Femur (tissue), 1 donor: ENCODE results near the gene SPNS1.
"Not testable (repeated sequence)": the region's sequence is repeated elsewhere in the genome, so short reads cannot be mapped to it uniquely, and the experiment has no call there.

ENCODE experiments used
- DNase-seq: peaks from one replicate; pipeline ENCODE4 v3.0.0-alpha.2; 2017

Gene SPNS1

DNA sequence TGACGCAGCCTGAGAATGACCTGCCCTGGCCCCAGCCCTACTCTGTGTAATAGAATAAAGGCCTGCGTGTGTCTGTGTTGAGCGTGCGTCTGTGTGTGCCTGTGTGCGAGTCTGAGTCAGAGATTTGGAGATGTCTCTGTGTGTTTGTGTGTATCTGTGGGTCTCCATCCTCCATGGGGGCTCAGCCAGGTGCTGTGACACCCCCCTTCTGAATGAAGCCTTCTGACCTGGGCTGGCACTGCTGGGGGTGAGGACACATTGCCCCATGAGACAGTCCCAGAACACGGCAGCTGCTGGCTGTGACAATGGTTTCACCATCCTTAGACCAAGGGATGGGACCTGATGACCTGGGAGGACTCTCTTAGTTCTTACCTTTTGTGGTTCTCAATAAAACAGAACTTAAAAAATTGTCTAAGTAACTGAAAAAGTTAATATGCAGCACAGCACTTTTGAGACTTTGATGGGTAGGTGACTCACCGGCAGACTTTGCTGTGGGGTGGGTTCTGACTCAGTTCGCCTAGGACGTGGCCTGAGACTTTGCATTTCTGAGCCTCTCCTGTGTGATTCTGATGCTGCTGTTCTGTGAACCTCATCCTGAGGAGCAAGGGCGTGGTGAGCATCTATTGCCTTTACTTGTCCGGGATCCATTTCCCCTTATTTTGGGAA, 15.9 kb downstream of the SPNS1 start:
- no peak for DNase-seq

DNA sequence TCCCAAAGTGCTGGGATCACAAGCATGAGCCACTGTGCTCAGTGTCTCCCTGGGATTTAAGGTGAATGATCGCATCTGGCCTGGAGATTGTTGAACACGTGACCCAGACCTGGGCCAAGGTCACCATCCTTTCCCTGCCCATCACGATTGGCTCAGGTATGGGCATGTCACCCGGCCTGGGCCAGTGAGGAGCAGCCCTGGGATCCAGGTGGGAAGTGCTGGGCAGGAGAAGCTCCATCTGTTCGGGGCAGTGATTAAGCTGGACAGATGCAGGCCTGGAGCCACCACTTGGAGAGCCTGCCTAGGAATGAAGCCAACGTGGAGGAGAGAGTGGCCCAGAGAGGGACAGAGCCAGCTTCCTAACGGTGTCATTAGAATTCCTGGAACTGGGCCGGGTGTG, 17.1 kb downstream of the SPNS1 start:
- DNase-seq = no peak

DNA sequence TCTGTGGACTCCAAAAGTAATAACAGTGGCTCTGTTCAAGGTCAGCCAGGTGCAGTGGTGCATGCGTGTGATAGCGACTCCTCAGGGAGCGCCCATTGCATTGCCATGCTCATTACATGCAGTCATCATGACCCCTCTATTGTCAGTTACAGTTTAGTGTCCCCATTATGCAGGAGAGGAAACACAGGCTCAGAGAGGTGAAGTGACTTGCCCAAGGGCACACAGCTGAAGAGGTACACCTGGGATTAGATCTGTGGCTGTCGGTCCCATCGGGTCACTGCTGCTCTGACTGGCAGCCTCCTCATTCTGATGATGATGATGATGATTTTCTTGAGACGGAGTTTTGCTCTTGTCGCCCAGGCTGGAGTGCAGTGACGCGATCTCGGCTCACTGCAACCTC, 17.9 kb downstream of the SPNS1 start:
- no peak for DNase-seq

DNA sequence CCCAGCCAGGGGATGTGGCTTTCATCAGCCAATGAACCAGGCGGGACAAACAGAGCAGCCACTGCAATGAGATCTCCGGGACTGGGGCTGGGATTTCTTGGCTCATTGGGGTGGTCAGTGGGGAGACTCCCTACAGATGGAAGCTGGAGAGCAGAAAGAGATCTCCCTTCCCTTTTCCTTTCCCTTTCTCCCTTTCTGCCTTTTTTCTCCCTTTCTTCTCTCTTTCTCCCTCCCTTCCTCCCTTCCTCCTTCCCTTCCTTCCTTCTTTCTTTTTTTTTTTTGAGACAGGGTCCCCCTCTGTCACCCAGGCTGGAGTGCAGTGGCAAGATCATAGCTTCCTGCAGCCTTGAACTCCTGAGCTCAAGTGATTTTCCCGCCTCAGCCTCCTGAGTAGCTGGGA, 24.3 kb downstream of the SPNS1 start:
- no peak for DNase-seq

DNA sequence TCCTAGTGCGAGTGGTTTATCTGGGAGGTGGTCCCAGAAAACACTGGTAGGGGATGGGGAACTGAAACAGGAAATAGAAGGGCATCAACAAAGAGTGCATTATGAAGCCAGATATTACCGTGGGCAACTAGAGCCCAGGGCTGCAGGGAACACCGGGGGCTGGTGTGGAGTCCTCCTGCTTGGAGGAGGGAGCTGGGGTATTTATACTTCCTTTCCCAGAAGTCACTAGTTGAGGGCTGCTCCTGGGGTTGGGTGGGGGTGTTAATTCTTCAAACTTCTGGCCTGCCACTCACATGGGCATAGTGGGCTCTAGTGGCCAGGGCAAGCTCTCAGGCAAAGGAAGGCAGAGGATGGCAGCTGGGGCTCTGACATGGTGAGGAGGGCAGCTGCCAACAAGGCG, 25.0 kb downstream of the SPNS1 start:
- DNase-seq = no peak

DNA sequence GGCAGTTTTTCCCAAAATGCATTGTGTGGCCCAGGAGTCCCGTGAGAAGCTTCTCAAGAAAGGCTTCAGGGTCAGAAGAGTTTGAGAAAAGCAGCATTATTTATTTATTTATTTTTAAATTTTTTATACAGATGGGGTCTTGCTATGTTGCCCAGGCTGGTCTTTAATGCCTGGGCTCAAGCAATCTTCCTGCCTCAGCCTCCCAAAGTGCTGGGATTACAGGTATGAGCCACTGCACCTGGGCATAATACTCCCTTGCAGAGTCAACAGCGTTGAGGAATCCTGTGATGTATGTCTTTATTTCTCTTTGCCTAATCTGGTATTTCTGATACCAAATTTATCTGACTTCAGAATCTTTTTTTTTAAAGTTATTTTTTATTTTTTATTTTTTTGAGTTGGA, 25.4 kb downstream of the SPNS1 start:
- no peak for DNase-seq

DNA sequence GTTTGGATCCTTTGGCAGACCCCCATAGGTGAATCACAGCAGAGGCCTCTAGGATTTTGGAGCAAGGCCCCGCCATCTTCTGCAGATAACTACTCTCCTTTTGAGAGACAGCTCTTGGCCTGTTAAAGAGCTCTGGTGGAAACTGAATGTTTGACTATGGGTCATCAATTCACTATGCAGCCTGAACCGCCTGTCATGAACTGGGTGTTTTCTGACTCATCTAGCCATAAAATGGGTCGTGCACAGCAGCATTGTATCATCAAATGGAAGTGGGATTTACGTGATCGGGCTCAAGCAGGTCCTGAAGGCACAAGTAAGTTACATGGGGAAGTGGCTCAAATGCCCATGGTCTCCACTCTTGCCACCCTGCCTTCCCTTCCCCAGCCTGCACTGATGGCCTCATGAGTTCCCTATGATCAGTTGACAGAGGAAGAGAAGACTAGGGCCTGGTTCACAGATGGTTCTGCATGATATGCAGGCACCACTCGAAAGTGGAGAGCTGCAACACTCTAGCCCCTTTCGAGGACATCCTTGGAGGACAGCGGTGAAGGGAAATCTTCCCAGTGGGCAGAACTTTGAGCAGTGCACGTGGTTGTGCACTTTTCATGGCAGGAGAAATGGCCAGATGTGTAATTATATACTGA, 30.0 kb downstream of the SPNS1 start:
- DNase-seq = not testable (repeated sequence)

DNA sequence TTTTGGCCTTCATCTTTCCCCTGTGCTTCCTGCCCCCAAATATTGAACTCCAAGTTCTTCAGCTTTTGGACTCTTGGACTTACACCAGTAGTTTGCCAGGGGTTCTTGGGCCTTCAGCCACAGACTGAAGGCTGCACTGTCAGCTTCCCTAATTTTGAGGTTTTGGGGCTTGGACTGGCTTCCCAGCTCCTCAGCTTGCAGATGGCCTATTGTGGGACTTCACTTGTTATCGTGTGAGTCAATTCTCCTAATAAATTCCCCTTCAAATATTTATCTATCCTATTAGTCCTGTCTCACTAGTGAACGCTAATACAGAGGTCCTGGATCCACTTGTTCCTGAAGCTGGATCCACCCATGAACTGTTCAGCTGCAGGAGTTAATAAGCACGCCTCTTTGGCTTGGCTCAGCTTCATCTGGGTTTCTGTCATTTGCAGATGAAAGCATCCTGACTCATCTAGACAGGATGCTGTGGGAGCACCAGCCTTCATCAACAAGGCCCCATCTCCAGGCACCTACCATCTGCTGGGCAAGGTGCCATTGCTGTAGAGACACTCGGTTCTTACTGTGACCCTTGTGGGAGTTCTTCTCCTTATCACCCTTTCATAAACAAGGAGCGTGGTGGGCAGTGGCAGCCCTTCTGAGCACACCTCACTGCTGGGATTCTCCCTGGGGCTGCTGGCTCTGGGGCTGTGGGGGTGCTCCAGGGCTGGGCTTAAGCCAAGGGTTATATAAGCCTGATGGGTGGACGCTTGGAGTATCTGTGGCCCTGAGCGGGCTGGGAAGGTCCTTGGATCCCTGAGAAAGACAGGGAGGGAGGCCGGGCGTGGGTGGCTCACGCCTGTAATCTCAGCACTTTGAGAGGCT, 33.4 kb downstream of the SPNS1 start:
- DNase-seq = no peak

DNA sequence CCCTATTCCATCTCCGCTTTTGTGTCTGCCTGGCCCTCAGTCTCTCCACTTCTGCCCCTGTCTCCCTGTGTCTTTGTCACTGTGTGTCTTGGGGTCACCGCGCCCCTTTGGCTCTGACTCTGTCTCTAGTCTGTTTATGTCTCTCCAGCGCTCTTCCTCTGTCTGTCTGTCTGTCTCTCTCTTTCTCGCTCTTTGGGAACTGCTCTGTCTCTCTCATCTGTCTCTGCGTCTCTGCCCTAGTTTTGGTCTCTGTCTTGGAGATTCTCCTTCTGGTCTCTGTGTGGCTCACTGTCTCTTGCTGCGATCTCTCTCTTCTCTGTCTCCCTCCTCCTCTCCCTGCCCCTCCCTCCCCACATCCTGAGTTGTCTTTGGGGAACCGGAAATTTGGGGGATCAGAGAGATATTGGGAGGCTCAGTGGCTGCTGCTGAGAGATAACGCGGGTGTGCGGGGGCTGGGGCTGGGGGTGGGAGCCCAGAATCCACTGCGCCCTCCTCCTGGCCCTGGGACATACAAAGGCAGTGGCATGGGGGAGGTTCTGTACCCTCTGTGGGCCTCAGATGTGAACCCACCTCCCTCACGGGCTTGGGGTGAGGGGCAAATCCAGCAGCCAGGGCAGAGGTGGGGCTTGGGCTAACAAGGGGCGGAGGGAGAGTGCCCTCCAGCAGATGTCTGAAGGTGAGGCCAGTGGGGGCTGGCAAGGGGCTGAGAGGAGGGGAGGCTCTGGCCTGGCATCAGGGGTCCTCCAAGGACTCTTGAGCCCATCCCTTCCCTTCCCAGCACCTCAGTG, 34.7 kb downstream of the SPNS1 start:
- DNase-seq = peak; percentile 34

DNA sequence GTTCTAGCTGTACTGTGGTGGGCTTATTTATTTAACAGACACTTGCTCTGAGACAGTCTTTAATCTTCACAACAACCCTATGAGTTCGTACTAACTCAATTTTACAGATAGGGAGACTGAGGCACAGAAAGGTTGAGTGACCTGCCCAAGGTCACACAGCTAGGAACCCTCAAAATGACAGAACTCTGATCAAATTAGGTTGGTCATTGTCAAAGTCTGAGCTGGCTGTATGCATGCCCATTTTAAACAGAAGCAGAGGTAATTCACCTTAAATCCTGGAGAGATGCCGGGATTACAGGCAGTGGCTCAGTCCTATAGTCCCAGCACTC, 35.2 kb downstream of the SPNS1 start:
- DNase-seq = no peak

DNA sequence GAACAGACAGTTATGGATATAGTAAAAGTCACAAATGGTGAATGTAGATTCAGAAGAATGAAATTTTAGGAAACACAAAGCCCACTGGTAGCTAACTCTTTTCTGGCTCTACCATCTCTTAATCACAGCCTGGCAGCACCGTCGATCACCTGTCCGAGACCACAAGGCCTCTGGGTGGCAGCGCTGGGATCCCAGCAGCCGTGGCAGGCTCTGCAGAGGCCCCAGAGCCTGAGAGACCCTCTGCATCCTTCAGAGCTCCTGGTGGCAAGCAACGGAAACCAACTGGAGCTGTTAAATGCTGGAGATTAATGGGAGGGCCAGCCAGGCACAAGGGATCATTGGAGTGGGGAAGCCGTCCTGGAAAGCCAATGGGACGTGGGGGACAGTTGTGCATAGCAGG, 36.5 kb downstream of the SPNS1 start:
- DNase-seq = no peak

DNA sequence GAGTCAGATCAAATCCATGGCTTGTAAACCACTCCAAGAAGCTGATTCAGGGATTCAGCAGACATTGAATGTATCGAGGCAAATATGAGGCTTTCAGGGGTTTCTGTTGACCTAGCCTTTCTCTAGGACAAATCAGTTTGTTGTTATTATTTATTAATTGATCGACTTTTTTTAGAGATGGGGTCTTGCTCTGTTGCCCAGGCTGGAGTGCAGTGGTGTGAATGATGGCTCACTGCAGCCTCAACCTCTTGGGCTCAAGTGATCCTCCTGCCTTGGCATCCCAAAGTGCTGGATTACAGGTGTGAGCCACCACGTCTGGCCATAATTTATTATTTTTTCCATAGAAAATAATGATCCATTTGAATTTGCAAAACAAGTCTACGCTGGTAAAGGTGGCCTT, 37.3 kb downstream of the SPNS1 start:
- no peak for DNase-seq

DNA sequence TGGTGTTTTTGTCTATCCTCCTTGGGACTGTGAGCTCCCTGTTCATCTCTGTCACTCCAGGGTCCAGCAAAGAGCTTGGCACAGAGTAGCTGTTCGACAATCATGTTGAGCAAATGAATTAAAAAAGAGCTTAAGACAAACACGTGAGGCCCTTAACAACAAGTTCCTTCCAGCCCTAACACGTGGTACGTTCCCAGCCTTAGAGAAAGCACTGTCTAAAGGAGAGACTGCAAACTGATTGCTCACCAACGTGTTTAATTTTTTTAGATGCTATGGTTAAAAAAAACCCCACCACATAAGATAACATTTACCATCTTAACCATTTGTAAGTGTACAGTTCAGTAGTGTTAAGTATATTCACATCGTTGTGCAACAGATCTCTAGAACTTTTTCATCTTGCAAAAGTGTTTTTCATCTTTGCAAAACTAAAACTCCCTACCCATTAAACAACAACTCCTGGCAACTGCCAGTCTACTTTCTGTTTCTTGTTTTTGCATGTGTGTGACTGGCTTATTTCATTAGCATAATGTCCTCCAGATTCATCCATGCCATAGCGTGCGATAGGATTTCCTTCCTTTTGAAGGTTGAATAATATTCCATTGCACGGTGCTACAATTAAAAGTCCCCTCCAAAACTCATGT, 38.5 kb downstream of the SPNS1 start:
- DNase-seq = no peak

DNA sequence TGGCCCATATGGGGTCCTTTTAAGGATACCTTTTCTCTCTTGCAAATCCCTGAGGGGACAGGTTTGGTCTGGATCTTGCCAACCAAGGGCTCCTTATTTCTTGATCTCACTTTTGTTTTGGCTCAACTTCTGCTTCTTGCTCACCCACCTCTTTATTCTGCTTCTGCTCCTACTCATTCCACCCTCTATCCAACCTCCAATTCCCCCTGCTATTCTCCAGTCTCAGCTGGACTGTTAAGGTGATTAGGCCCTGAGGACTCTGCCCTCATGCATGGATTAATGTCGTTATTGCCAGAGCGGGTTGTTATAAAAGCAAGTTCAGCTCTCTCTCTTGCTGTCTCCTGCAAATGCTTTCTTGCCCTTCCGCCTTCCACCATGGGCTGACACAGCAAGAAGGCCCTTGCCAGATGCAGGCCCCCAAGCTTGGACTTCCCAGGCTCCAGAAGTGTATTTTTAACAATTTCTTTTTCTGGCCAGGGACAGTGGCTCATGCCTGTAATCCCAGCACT, 40.0 kb downstream of the SPNS1 start:
- DNase-seq = no peak

DNA sequence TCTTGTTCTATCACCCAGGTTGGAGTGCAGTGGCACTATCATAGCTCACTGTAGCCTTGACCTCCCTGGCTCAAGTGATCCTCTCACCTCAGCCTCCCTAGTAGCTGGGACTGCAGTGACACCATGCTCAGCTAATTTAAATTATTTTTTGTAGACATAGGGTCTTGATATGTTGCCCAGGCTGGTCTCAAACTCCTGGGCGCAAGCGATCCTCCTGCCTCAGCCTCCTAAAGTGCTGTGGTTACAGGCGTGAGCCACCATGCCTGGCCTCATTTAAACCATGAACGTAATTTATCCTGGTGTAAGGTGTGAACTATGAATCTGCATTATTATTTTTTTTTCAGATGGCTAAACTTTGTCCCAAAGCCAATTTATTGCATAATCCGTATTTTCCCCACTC, 47.6 kb downstream of the SPNS1 start:
- no peak for DNase-seq

DNA sequence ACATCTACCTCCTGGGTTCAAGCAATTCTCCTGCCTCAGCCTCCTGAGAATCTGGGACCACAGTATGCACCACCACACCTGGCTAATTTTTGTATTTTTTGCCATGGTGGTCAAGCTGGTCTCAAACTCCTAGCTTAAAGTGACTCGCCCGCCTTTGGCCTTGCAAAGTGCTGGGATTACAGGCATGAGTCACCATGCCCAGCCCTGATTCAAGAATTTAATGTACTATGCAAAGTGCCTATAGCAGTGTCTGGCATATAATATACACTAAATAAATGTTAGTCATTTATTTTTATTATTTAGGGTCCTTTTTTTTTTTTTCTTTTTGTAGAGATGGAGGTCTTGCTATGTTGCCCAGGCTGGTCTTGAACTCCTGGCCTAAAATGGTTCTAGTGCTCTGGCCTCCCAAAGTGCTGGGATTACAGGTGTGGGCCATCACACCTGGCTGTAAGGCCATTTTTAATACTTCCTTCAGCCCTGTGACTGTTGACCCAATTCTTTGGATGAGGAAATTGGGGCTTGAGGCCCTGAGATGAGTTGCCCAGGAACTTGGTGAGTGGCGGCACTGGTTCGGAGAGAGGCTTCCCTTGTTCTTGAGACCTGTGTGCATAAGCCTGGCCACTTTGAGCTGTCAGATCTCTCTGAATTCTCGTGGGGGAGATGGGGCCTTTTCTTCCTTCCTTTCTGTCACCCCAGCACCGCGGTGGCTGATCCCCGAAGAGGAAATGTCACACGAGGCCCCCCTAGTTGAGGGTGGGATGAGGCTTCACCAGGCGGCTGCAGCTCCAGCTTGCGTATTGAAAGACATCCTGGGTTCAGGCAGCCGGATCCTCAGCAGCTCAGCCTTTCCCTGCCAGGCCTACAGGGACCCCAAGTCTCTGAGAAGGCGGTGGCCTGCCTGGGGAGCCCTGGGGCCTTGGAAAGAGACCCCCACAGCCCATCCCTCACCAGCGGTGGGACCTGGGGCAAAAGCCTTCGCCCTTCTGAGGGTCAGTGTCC, 49.0 kb downstream of the SPNS1 start:
- no peak for DNase-seq

DNA sequence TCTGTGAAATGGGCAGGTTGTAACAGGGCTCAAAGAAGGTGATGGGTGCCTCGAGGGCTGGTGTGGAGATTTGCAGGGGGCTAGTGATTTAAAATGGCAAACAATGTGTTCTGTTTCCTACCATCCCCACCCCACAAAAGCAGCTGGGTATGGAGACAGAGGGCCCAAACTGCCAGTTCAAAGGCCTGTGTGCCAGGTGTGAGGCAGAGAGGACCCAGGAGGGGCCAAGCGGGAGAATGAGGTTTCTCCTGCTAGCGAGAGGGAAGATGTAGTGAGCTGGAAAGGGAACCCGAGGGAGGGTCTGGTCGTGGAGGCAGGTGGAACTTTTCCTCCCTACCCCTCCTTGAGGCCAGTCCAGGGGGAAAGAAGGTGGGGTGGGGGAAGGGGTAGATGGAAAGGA, 49.7 kb downstream of the SPNS1 start:
- no peak for DNase-seq

DNA sequence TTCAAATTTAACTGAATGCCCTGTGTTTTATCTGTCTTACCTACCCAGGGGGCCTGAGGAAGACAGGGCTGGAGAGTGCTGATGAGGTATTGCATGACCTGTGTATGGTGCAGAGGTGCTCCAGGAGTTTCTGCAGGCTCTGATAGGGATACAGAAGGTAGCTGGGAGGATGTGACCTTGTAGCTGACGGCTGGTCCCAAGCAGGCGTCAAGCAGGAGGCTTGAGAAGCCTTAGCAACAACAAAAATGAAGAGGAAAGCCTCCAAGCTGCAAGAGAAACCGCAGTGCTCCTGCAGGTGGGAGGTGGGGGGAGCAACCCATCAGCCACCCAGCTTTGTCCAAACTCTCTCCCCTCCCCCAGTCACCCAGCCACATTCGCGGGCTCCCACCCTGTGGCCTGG, 50.6 kb downstream of the SPNS1 start:
- DNase-seq = no peak

DNA sequence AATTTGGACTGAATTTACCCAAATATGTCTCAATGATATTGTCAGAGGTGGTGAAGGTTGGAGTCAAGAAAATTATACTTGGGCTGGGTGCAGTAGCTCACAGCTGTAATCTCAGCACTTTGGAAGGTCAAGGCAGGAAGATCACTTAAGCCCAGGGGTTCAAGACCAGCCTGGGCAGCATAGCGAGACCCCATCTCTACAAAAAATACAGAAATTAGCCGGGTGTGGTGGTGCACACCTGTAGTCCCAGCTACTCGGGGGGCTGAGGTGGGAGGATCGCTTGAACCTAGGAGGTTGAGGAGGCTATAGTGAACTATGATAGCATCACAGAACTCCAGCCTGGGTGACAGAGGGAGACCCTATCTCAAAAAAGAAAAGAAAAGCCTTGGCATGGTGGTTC, 51.2 kb downstream of the SPNS1 start:
- DNase-seq = no peak

DNA sequence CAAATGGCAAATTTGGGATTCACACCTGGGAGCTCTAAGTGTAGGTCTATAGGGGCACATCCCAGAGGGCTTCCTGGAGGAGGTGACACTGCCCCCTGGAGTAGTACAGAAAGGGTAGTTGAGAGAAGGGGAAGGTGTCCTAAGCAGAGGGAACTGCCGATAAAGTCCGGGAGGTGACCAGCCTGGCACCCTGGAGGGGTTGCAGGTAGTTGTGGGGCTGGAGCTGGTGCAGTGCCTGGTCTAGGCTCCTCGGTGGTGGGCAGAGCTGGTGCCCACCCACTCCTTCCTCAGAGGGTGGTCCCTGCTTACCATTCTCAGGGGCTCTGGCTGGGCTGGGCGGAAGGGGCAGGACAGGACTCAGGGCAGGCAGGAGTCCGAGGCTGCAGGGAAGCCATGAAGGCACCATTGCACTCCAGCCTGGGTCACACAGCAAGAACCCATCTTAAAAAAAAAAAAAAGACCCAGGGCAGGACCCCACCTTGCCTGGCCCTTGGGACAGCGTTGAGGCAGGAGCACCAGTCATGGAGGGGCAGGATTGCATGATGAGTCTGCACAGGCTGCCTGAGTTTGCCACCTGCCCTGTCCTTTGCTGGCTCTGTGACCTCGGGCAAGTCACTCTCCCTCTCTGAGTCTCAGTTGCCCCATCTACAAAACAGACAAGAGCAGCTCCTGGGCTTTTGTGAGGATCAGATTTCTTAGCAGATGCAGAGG, 54.0 kb downstream of the SPNS1 start:
- no peak for DNase-seq
